Gastrocnemius medialis (tissue), 4 donors: ENCODE data around the gene ZIC1. TPM values are rescaled to one million over a fixed set of nuclear protein-coding genes. Genes with fewer than 3 reads are reported as not detected.

Source experiments
- ATAC-seq, 2 donors: fragments of 150-250 bp; one replicate each; pipeline ENCODE4 v1.9.1; 2016
- DNase-seq, 2 donors: peaks; one replicate each; pipeline ENCODE4 v3.0.0-alpha.2; 2019
- H3K27ac ChIP-seq, 4 donors: fragments of 200-600 bp; sonication (generic); 1 replicate in 1 of 4; 2 replicates in 3 of 4; pipeline ENCODE4 v1.5.1; 2016 to 2018; ENCODE audit warnings: mild to moderate bottlenecking in 2 of 4, moderate library complexity in 1 of 4
- H3K27me3 ChIP-seq, 3 donors: fragments of 200-600 bp; sonication (generic) in 2 of 3; 1 replicate in 1 of 3; 2 replicates in 2 of 3; pipeline versions ENCODE4 v1.5.1 to v1.6.0; 2016 to 2019; ENCODE audit warnings: mild to moderate bottlenecking in 1 of 3, moderate library complexity in 1 of 3
- H3K36me3 ChIP-seq, 2 donors: fragments of 200-600 bp; sonication (generic) in 1 of 2; one replicate each; pipeline ENCODE4 v1.5.1; 2017 to 2018
- H3K4me1 ChIP-seq, 2 donors: fragments of 200-600 bp; sonication (generic) in 1 of 2; one replicate each; pipeline ENCODE4 v1.5.1; 2016 to 2017; ENCODE audit warnings: mild to moderate bottlenecking in 2 of 2
- H3K4me3 ChIP-seq, 4 donors: fragments of 200-600 bp; sonication (generic) in 3 of 4; 1 replicate in 1 of 4; 2 replicates in 3 of 4; pipeline ENCODE4 v1.5.1; 2016 to 2019; ENCODE audit warnings: mild to moderate bottlenecking in 2 of 4
- H3K9me3 ChIP-seq, 3 donors: fragments of 200-600 bp; sonication (generic) in 2 of 3; 1 replicate in 1 of 3; 2 replicates in 2 of 3; pipeline ENCODE4 v1.5.1; 2016 to 2019
- CTCF ChIP-seq, 5 experiments: fragments of 450-650 bp in 3 of 5; fragments of 200-600 bp in 2 of 5; sonication (generic) in 2 of 5; IDR thresholded peaks in 4 of 5; conservative IDR thresholded peaks in 1 of 5; 1 replicate in 4 of 5; 2 replicates in 1 of 5; pipeline ENCODE4 v1.5.1; 2016 to 2019; ENCODE audit warnings: antibody characterized with exemption in 5 of 5, mild to moderate bottlenecking in 3 of 5, moderate library complexity in 3 of 5
- POLR2A ChIP-seq, 2 donors: fragments of 450-650 bp; IDR thresholded peaks; one replicate each; pipeline ENCODE4 v1.6.1; 2017; ENCODE audit warnings: antibody characterized with exemption in 2 of 2, mild to moderate bottlenecking in 2 of 2, moderate library complexity in 2 of 2
- in situ Hi-C, 4 donors: fragments of 200-750 bp; cut with MboI; loops; one replicate each; pipeline versions ENCODE4 v1.15.0 to v1.8.0; 2017; ENCODE audit warnings: low sequenced_read_pairs in 4 of 4
- intact Hi-C: fragments of 100-400 bp; cut with DNase I; formaldehyde crosslinking; loops from one replicate; pipeline ENCODE4 v1.15.1; 2023; ENCODE audit warnings: low total_unique reads
- total RNA-seq, 4 donors: library from RNA; depleted of rRNA; stranded (reverse); fragments of >200 nt; gene quantifications; one replicate each; pipeline versions ENCODE4 v1.1.0 to v1.2.3, GENCODE V29; 2016

Gene ZIC1
- total RNA-seq, 4 donors from 2014 or later: 3.3 to 5.2 (median 4.3) TPM

- H3K36me3 ChIP-seq: no peaks in the 10 kb centered on the region
- ATAC-seq (no peak), DNase-seq (no peak)
- intact Hi-C loops (no loop called here), in situ Hi-C loops (loop anchor here in 2 of 4 donors (25.0 kb wide), 1 partner anchor 235 kb away; no protein-coding TSS in a partner anchor)
- H3K27ac ChIP-seq: no peak overlapping the region
- TF ChIP-seq POLR2A (IDR thresholded peaks at IDR 0.05) (no peak), CTCF (IDR thresholded peaks at IDR 0.05 in 4 of 5, conservative IDR thresholded peaks at IDR 0.05 in 1 of 5) (no peak)
- peaks cover 48 to 75% (median 68%) of the 10 kb centered on the region in 3 donors for H3K27me3 ChIP-seq
- no peaks in the 10 kb centered on the region for H3K4me1 ChIP-seq
- no peaks in the 10 kb centered on the region for H3K9me3 ChIP-seq
- H3K4me3 ChIP-seq: no peak overlapping the region
Observed at GRCh38 chr3:147377412-147378367, 31.5 kb upstream of the ZIC1 start.

GRCh38 chr3:147379651-147380050 is 29.5 kb upstream of the ZIC1 start:
- DNase-seq (no peak), ATAC-seq (no peak)
- no peak overlapping the region for H3K27ac ChIP-seq
- in situ Hi-C loops (loop anchor here in 2 of 4 donors (25.0 kb wide), 1 partner anchor 233 kb away; no protein-coding TSS in a partner anchor), intact Hi-C loops (loop anchor here (10.0 kb wide), 1 partner anchor 695 kb away; no protein-coding TSS in a partner anchor)
- H3K36me3 ChIP-seq: no peaks in the 10 kb centered on the region
- no peak overlapping the region for H3K4me3 ChIP-seq
- H3K9me3 ChIP-seq: no peaks in the 10 kb centered on the region
- TF ChIP-seq POLR2A (IDR thresholded peaks at IDR 0.05): no peak
- TF ChIP-seq CTCF (IDR thresholded peaks at IDR 0.05 in 4 of 5, conservative IDR thresholded peaks at IDR 0.05 in 1 of 5): no peak
- no peaks in the 10 kb centered on the region for H3K4me1 ChIP-seq
- peaks cover 31 to 56% (median 51%) of the 10 kb centered on the region in 3 donors for H3K27me3 ChIP-seq

- Histone ChIP-seq H3K4me3 (no peak overlapping the region), H3K27me3 (peaks cover 26 to 53% (median 50%) of the 10 kb centered on the region in 3 donors), H3K36me3 (no peaks in the 10 kb centered on the region), H3K9me3 (no peaks in the 10 kb centered on the region), H3K27ac (no peak overlapping the region), H3K4me1 (no peaks in the 10 kb centered on the region)
- in situ Hi-C loops (loop anchor here in 2 of 4 donors (25.0 kb wide), 1 partner anchor 232 kb away; no protein-coding TSS in a partner anchor), intact Hi-C loops (loop anchor here (10.0 kb wide), 1 partner anchor 694 kb away; no protein-coding TSS in a partner anchor)
- ATAC-seq: no peak
- no peak for TF ChIP-seq CTCF (IDR thresholded peaks at IDR 0.05 in 4 of 5, conservative IDR thresholded peaks at IDR 0.05 in 1 of 5)
- no peak for TF ChIP-seq POLR2A (IDR thresholded peaks at IDR 0.05)
- no peak for DNase-seq
Observed at GRCh38 chr3:147380387-147380951, 28.7 kb upstream of the ZIC1 start.

- intact Hi-C loops: loop anchor here (10.0 kb wide), 1 partner anchor 694 kb away; no protein-coding TSS in a partner anchor
Observed at GRCh38 chr3:147380977-147381376, 28.2 kb upstream of the ZIC1 start.

More at GRCh38 chr3:147380977-147381376, 28.2 kb upstream of the ZIC1 start:
- ATAC-seq: no peak
- no peak for TF ChIP-seq POLR2A (IDR thresholded peaks at IDR 0.05)
- TF ChIP-seq CTCF (IDR thresholded peaks at IDR 0.05 in 4 of 5, conservative IDR thresholded peaks at IDR 0.05 in 1 of 5): no peak
- no peak overlapping the region for H3K27ac ChIP-seq
- no peak for DNase-seq
- H3K4me3 ChIP-seq: no peak overlapping the region
- H3K4me1 ChIP-seq: no peaks in the 10 kb centered on the region
- peaks cover 26 to 52% (median 49%) of the 10 kb centered on the region in 3 donors for H3K27me3 ChIP-seq
- H3K9me3 ChIP-seq: no peaks in the 10 kb centered on the region
- H3K36me3 ChIP-seq: no peaks in the 10 kb centered on the region
- in situ Hi-C loops: loop anchor here in 2 of 4 donors (25.0 kb wide), 1 partner anchor 231 kb away; no protein-coding TSS in a partner anchor
